GM23338 (cell line): ENCODE data around the gene LENEP. TPM values are rescaled to one million over a fixed set of nuclear protein-coding genes. Genes with fewer than 3 reads are reported as not detected.

ENCODE experiments used
- ATAC-seq: fragments of 200-7000 bp; cut with Tn5 transposase; 3 replicates; pipeline ENCODE4 v1.9.1; 2020
- DNase-seq: peaks from one replicate; pipeline ENCODE4 v3.0.0-alpha.2; 2015; ENCODE audit warnings: low spot score
- H2AFZ ChIP-seq: fragments of 200-600 bp; sonication (generic); 2 replicates; pipeline ENCODE4 v1.8.0; 2016; ENCODE audit warnings: antibody characterized with exemption, mild to moderate bottlenecking, moderate library complexity
- H3F3A ChIP-seq: fragments of 200-600 bp; sonication (generic); replicated peaks from 2 replicates; pipeline ENCODE4 v1.8.0; 2017; ENCODE audit warnings: antibody characterized with exemption, mixed run types, low read depth
- H3K27ac ChIP-seq: fragments of 200-600 bp; sonication (generic); 2 replicates; pipeline ENCODE4 v1.6.1; 2016; ENCODE audit warnings: low read depth
- H3K27me3 ChIP-seq: fragments of 200-600 bp; sonication (generic); 2 replicates; pipeline ENCODE4 v1.8.0; 2016; ENCODE audit warnings: mild to moderate bottlenecking, mixed run types, moderate library complexity; ENCODE audit not compliant: insufficient read depth
- H3K36me3 ChIP-seq: fragments of 200-600 bp; sonication (generic); 2 replicates; pipeline ENCODE4 v1.8.0; 2016; ENCODE audit warnings: mild to moderate bottlenecking; ENCODE audit not compliant: insufficient read depth
- H3K4me1 ChIP-seq: fragments of 200-600 bp; sonication (generic); 2 replicates; pipeline ENCODE4 v1.8.0; 2016; ENCODE audit warnings: mild to moderate bottlenecking, moderate library complexity; ENCODE audit not compliant: insufficient read depth
- H3K4me2 ChIP-seq: fragments of 200-600 bp; sonication (generic); 2 replicates; pipeline ENCODE4 v1.7.1; 2017; ENCODE audit warnings: mixed run types
- H3K4me3 ChIP-seq: fragments of 200-600 bp; sonication (generic); 2 replicates; pipeline ENCODE4 v1.6.1; 2016; ENCODE audit warnings: mixed run types
- H3K79me2 ChIP-seq: fragments of 200-600 bp; sonication (generic); replicated peaks from 2 replicates; pipeline ENCODE4 v1.8.0; 2017; ENCODE audit warnings: mild to moderate bottlenecking; ENCODE audit not compliant: insufficient read depth
- H3K9me2 ChIP-seq: fragments of 200-600 bp; sonication (generic); 2 replicates; pipeline ENCODE4 v1.8.0; 2017; ENCODE audit not compliant: insufficient read depth
- H4K20me1 ChIP-seq: fragments of 200-600 bp; sonication (generic); replicated peaks from 2 replicates; pipeline ENCODE4 v1.8.0; 2017; ENCODE audit warnings: mild to moderate bottlenecking; ENCODE audit not compliant: insufficient read depth
- H3K27ac Mint-ChIP-seq: 2 replicates; pipeline ENCODE4 v1.8.0; 2020; ENCODE audit warnings: inconsistent platforms, mild to moderate bottlenecking, moderate library complexity, mixed read lengths
- H3K27me3 Mint-ChIP-seq: 3 replicates; pipeline ENCODE4 v1.8.0; 2022; ENCODE audit warnings: low read depth, mild to moderate bottlenecking, moderate library complexity, mixed read lengths, inconsistent platforms; ENCODE audit not compliant: insufficient read depth, poor library complexity
- H3K36me3 Mint-ChIP-seq: 3 replicates; pipeline ENCODE4 v1.8.0; 2021; ENCODE audit warnings: low read depth, mild to moderate bottlenecking, inconsistent platforms, moderate library complexity, mixed read lengths
- H3K4me1 Mint-ChIP-seq: 3 replicates; pipeline ENCODE4 v1.8.0; 2020; ENCODE audit warnings: mild to moderate bottlenecking, inconsistent platforms, mixed read lengths
- H3K4me3 Mint-ChIP-seq: 3 replicates; pipeline ENCODE4 v1.8.0; 2021; ENCODE audit warnings: moderate library complexity, mild to moderate bottlenecking, inconsistent platforms, mixed read lengths
- H3K9me3 Mint-ChIP-seq: 3 replicates; pipeline ENCODE4 v1.8.0; 2020; ENCODE audit warnings: moderate library complexity, mild to moderate bottlenecking, inconsistent platforms, mixed read lengths
- CREB1 ChIP-seq: fragments of 250-450 bp; sonication (Bioruptor Pico); IDR thresholded peaks from 2 replicates; pipeline ENCODE4 v1.5.0; 2020; ENCODE audit warnings: low read depth, mild to moderate bottlenecking, moderate library complexity
- CTCF ChIP-seq, 2 experiments: fragments of 200-600 bp in 1 of 2; sonication (generic) in 1 of 2; conservative IDR thresholded peaks; 2 replicates each; pipeline versions ENCODE4 v1.5.1 to v1.6.1; 2016 to 2017; ENCODE audit warnings: antibody characterized with exemption in 2 of 2, low read depth in 2 of 2, mild to moderate bottlenecking in 2 of 2, moderate library complexity in 1 of 2
- ETS1 ChIP-seq: IDR thresholded peaks from 2 replicates; pipeline ENCODE4 v1.6.1; 2016; ENCODE audit warnings: antibody characterized with exemption
- EZH2 ChIP-seq: fragments of 200-600 bp; sonication (generic); IDR thresholded peaks from one replicate; pipeline ENCODE4 v1.8.0; 2017; ENCODE audit warnings: antibody characterized with exemption, mild to moderate bottlenecking, low read depth; ENCODE audit not compliant: unreplicated experiment
- EZH2phosphoT487 ChIP-seq: fragments of 200-600 bp; sonication (generic); IDR thresholded peaks from one replicate; pipeline ENCODE4 v1.8.1; 2018; ENCODE audit warnings: antibody characterized with exemption; ENCODE audit not compliant: unreplicated experiment
- JUNB ChIP-seq: IDR thresholded peaks from one replicate; pipeline ENCODE4 v1.6.1; 2016; ENCODE audit warnings: antibody characterized with exemption; ENCODE audit not compliant: unreplicated experiment
- NANOG ChIP-seq: IDR thresholded peaks from 2 replicates; pipeline ENCODE4 v1.6.1; 2016; ENCODE audit warnings: antibody characterized with exemption, borderline replicate concordance
- POLR2AphosphoS5 ChIP-seq: IDR thresholded peaks from 2 replicates; pipeline ENCODE4 v1.6.1; 2016; ENCODE audit warnings: antibody characterized with exemption, low read depth
- REST ChIP-seq: IDR thresholded peaks from one replicate; pipeline ENCODE4 v1.6.1; 2018; ENCODE audit warnings: antibody characterized with exemption; ENCODE audit not compliant: unreplicated experiment
- STAT1 ChIP-seq: IDR thresholded peaks from one replicate; pipeline ENCODE4 v1.6.1; 2016; ENCODE audit warnings: antibody characterized with exemption; ENCODE audit not compliant: unreplicated experiment
- ZNF114 ChIP-seq: fragments of 250-450 bp; sonication (Bioruptor Pico); IDR thresholded peaks from 2 replicates; pipeline ENCODE4 v1.5.0; 2020; ENCODE audit warnings: mild to moderate bottlenecking, moderate library complexity
- ZNF331 ChIP-seq: fragments of 250-450 bp; sonication (Bioruptor Pico); IDR thresholded peaks from 2 replicates; pipeline ENCODE4 v1.5.0; 2020; ENCODE audit warnings: low read depth, mild to moderate bottlenecking, moderate library complexity
- ZNF462 ChIP-seq: fragments of 250-450 bp; sonication (Bioruptor Pico); IDR thresholded peaks from 2 replicates; pipeline ENCODE4 v1.5.0; 2020; ENCODE audit warnings: mild to moderate bottlenecking, moderate library complexity
- polyA plus RNA-seq: library from polyadenylated mRNA; unstranded; fragments of >200 nt; fragmentation: Nextera tagmentation; extraction: Ambion mirVana; gene quantifications from 2 replicates; pipeline ENCODE4 v1.2.1, GENCODE V29; 2016
- total RNA-seq: library from RNA; depleted of rRNA; stranded (reverse); fragments of >200 nt; shearing (Covaris generic); gene quantifications from 2 replicates; pipeline ENCODE4 v1.2.3, GENCODE V29; 2014

The LENEP gene
- total and polyA plus RNA-seq, 2 experiments from 2014 or later, result 1.6 TPM; not detected in 1

- H3K27me3 Mint-ChIP-seq, result peaks cover 19% of the 10 kb centered on the region
- no peaks in the 10 kb centered on the region for H3K27me3 ChIP-seq
- no peaks in the 10 kb centered on the region for H3K9me2 ChIP-seq
- peaks cover 7% of the 10 kb centered on the region for H4K20me1 ChIP-seq
- ATAC-seq (no peak), DNase-seq (no peak)
- H3K4me2 ChIP-seq, result no peak overlapping the region
- H2AFZ ChIP-seq, result no peak overlapping the region
- peaks cover 27% of the 10 kb centered on the region for H3K36me3 Mint-ChIP-seq
- H3K4me1 Mint-ChIP-seq, result peaks cover 61% of the 10 kb centered on the region
- TF ChIP-seq CTCF (conservative IDR thresholded peaks at IDR 0.05; ENCODE audit: low read depth in 2 of 2), result no peak
- no peak for TF ChIP-seq ETS1
- TF ChIP-seq REST, result no peak
- no peak for TF ChIP-seq CREB1 (CRISPR knock-in tag)
- no peak for TF ChIP-seq POLR2AphosphoS5
- no peak for TF ChIP-seq ZNF462
- no peak for TF ChIP-seq ZNF331 (CRISPR knock-in tag)
- TF ChIP-seq NANOG, result no peak
- no peak for TF ChIP-seq ZNF114 (CRISPR knock-in tag)
- TF ChIP-seq EZH2, result no peak
- TF ChIP-seq JUNB, result no peak
- no peak for TF ChIP-seq EZH2phosphoT487
- no peak for TF ChIP-seq STAT1
- H3K27ac Mint-ChIP-seq, result no peak overlapping the region
- no peak overlapping the region for H3K4me3 ChIP-seq
- H3K9me3 Mint-ChIP-seq, result no peaks in the 10 kb centered on the region
- 0 out of 2 replicates have a peak, but pooled peaks cover 3% of the 10 kb centered on the region for H3F3A ChIP-seq
- peaks cover 30% of the 10 kb centered on the region for H3K79me2 ChIP-seq
- no peak overlapping the region for H3K27ac ChIP-seq
- peaks cover 40% of the 10 kb centered on the region for H3K4me1 ChIP-seq
- H3K4me3 Mint-ChIP-seq, result no peak overlapping the region
- no peaks in the 10 kb centered on the region for H3K36me3 ChIP-seq
These were observed 17.6 kb downstream of the LENEP start for GRCh38 chr1:155011004-155011416.
